Upper lobe of right lung (tissue), 1 donor: Measurements from ENCODE around the gene CMTM7. TPM values are rescaled to one million over a fixed set of nuclear protein-coding genes. Genes with fewer than 3 reads are reported as not detected.

Experiments used
- ATAC-seq: fragments of 200-7000 bp; cut with Tn5 transposase; one replicate; pipeline ENCODE4 v1.9.1; 2020; ENCODE audit warnings: mild to moderate bottlenecking, moderate library complexity
- DNase-seq: peaks from one replicate; pipeline ENCODE4 v3.0.0-alpha.2; 2020
- H3K27ac ChIP-seq: fragments of 200-600 bp; one replicate; pipeline ENCODE4 v1.8.0; 2022
- H3K27me3 ChIP-seq: fragments of 200-600 bp; one replicate; pipeline ENCODE4 v1.8.0; 2022; ENCODE audit warnings: mild to moderate bottlenecking
- H3K36me3 ChIP-seq: fragments of 200-600 bp; one replicate; pipeline ENCODE4 v1.8.0; 2022
- H3K4me1 ChIP-seq: fragments of 200-600 bp; one replicate; pipeline ENCODE4 v1.8.0; 2022
- H3K4me3 ChIP-seq: fragments of 200-600 bp; one replicate; pipeline ENCODE4 v1.8.0; 2022; ENCODE audit warnings: mild to moderate bottlenecking
- H3K9me3 ChIP-seq: fragments of 200-600 bp; one replicate; pipeline ENCODE4 v1.8.0; 2022
- intact Hi-C: fragments of 100-400 bp; cut with DNase I; formaldehyde crosslinking; loops from one replicate; pipeline ENCODE4 v1.11.0; 2022
- total RNA-seq: library from RNA; stranded (reverse); fragmentation: NEBNext Ultra II Directional; extraction: Animal tissue kit (Norgen Biotek cat#: 25700); gene quantifications from one replicate; pipeline ENCODE4 v1.2.1, GENCODE V29; 2021
- TF ChIP-seq, protein P1 (sequence below): fragments of 200-600 bp; IDR thresholded peaks from one replicate; pipeline ENCODE4 v1.8.0; 2022; ENCODE audit warnings: antibody characterized with exemption
- donor health status: DM: no; HTN: yes; CAD: no; lungs with severe emphysema.

CMTM7 gene
- total RNA-seq, 1 donor from 2014 or later = 53.2 TPM

DNA sequence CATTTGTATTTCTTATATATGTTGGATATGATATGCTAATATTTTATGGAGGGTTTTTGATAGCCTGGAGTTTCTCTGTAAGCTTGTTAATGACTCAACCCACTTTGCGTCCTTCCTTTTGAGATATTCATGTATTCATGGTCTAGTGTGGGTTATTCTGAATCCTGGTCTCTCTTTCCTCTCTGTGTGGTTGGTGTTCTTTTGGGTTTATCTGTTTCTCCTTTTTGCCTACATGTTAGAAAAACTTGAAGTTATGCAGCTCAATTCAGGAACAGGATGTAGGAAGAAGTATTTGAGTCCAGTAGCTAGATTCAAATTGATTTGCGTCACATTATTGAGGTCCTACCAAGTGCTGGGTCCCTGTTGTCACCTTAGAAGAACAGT is 28.1 kb downstream of the CMTM7 start:
- Histone ChIP-seq H3K27ac (peak overlapping the region; percentile 80), H3K4me1 (peaks cover 58% of the 10 kb centered on the region)

DNA sequence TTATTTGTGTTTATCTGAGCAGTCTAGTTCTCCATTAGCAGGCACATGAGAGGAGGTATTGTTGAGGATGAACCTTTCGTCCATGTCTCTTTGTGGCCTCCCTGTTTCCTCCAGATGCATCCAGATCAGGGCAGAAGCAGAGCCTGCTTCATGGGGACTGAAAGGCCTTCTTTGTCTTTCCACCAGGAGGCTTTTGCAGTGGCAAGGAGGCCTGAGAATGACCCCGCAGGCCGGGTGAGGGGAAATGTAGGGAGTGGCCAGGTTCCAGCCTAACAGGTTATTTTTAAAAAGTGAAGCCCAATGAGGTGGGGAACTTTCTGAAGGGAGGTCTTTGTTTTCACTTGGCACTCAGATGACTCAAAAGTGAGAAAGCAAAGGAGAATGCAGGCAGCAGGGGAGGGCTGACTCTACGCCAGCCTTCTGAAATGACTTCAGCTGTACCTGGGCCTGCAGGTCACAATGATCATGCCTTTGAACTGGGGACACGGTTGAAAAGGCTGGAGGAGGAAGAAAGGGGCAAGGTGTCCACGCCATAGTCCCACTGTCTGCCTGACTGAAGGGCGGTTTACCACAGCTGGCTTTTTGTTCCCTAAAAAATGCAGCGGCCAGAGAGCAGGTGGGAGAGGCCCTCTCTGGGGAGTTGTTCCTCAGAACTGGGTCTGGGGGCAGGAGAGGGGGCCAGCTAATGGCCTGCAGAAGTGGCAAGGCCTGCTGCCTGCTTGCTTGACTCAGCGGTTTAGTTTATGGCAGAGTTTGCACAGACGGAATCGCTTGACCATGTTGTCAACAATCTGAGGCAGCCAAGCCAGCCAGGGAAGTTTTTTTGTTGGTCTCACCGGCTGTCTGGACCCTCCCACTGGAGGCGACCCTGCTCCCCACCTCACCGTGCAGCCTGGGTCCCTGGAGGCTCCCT is 28.7 kb downstream of the CMTM7 start:
- Histone ChIP-seq H3K36me3 (no peaks in the 10 kb centered on the region), H3K4me1 (peaks cover 51% of the 10 kb centered on the region), H3K27me3 (no peaks in the 10 kb centered on the region), H3K9me3 (no peaks in the 10 kb centered on the region), H3K27ac (peak overlapping the region; percentile 80), H3K4me3 (no peak overlapping the region)
- TF ChIP-seq, protein P1, sequence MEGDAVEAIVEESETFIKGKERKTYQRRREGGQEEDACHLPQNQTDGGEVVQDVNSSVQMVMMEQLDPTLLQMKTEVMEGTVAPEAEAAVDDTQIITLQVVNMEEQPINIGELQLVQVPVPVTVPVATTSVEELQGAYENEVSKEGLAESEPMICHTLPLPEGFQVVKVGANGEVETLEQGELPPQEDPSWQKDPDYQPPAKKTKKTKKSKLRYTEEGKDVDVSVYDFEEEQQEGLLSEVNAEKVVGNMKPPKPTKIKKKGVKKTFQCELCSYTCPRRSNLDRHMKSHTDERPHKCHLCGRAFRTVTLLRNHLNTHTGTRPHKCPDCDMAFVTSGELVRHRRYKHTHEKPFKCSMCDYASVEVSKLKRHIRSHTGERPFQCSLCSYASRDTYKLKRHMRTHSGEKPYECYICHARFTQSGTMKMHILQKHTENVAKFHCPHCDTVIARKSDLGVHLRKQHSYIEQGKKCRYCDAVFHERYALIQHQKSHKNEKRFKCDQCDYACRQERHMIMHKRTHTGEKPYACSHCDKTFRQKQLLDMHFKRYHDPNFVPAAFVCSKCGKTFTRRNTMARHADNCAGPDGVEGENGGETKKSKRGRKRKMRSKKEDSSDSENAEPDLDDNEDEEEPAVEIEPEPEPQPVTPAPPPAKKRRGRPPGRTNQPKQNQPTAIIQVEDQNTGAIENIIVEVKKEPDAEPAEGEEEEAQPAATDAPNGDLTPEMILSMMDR = no peak
- intact Hi-C loops = no loop called here
- DNase-seq = no peak
- peak; percentile 23 for ATAC-seq

More for the DNA sequence above, 28.1 kb downstream of the CMTM7 start:
- Histone ChIP-seq H3K9me3 (no peaks in the 10 kb centered on the region), H3K4me3 (no peak overlapping the region), H3K27me3 (no peaks in the 10 kb centered on the region), H3K36me3 (no peaks in the 10 kb centered on the region)
- intact Hi-C loops = no loop called here
- no peak for DNase-seq
- ATAC-seq = no peak
- TF ChIP-seq, protein P1 = no peak

DNA sequence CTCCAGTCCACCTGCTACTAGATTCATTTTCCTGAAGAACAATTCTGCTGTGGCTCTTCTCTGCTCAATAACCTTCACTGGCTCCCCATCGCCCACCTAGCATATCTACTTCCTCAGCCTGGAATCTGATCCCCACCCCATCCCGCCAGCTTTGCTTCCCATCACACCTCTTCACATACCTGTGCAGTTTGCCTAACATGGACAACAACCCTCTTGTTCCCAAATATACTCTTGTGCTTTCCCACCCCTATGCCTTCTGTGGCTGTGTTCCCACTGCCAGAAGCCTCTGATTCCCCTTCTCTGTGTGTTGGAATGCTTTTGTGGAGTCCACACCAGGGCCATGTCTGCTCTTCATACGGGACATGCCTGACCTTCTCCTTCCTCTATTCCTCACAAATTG is 29.5 kb downstream of the CMTM7 start:
- H3K4me1 ChIP-seq = peaks cover 50% of the 10 kb centered on the region
- ATAC-seq = peak; percentile 70
- H3K36me3 ChIP-seq = no peaks in the 10 kb centered on the region
- no peak overlapping the region for H3K4me3 ChIP-seq
- peak overlapping the region; percentile 80 for H3K27ac ChIP-seq
- intact Hi-C loops = no loop called here
- TF ChIP-seq, protein P1 = no peak
- no peak for DNase-seq
- H3K27me3 ChIP-seq = no peaks in the 10 kb centered on the region
- no peaks in the 10 kb centered on the region for H3K9me3 ChIP-seq

DNA sequence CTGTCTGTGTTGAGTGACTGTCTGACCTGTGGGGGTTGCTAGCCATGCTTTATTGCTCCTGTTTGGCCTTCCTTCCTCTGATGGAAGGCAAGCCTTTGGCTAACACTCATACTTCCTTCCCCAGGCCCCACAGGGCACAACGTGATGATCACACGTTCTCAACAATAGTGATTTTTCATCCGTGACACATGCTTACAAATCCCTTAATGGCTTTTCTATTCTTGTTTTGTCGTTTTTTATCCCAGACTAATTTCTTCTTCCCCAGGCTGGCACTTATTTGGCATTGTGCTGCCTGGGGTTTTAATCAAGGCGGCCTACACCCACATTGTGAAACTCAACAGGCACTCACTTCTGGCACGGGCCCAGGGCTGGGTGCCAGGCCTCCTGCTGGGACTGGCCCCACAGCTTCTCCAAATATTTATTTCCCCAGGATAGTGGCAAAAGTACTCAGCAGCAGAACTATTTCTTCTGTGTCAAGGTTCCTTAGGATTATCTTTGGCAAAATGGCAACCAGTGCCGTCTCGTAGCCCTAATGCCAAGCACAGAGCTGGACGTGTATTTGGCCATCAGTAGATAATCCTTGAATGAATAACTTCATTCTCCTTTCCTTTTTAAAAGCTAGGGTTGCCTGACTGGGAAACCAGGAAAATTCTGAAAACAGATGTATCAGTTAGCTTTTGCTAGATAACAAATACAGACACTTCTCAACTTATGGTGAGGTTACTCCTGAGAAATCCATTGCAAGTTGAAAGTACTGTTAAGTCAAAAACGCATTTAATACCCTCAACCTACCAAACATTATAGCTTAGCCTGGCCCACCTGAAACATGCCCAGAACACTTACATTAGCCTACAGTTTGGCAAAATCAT is 30.6 kb downstream of the CMTM7 start:
- DNase-seq = peak; percentile 95
- Histone ChIP-seq H3K9me3 (no peaks in the 10 kb centered on the region), H3K4me3 (no peak overlapping the region), H3K27ac (peak overlapping the region; percentile 80), H3K36me3 (no peaks in the 10 kb centered on the region), H3K4me1 (peaks cover 50% of the 10 kb centered on the region), H3K27me3 (no peaks in the 10 kb centered on the region)
- TF ChIP-seq, protein P1 = no peak
- intact Hi-C loops = no loop called here
- peak; percentile 86 for ATAC-seq

DNA sequence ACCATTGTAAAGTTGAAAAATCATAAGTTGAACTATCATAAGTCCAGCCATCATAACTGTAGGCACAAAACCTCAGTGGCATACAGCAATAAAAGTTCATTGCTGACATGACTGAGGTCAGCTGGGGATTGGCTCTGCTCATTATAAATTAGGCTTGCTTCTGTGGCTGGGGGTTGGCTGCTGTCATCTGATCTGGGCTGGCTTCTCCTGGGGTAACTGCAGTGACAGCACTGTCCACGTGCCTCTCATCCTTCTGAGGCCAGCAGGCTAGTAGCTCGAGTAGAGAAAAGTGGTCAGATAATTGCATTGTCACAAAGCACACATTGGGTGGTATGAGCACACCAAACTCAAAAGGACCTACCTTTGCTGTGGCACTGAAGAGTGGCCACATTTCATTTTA is 31.3 kb downstream of the CMTM7 start:
- H3K4me3 ChIP-seq = no peak overlapping the region
- no peaks in the 10 kb centered on the region for H3K36me3 ChIP-seq
- no peaks in the 10 kb centered on the region for H3K9me3 ChIP-seq
- peaks cover 52% of the 10 kb centered on the region for H3K4me1 ChIP-seq
- peak overlapping the region; percentile 80 for H3K27ac ChIP-seq
- intact Hi-C loops = no loop called here
- ATAC-seq = no peak
- TF ChIP-seq, protein P1 = no peak
- DNase-seq = no peak
- H3K27me3 ChIP-seq = no peaks in the 10 kb centered on the region
